Stimulated activated CD4-positive, alpha-beta T cell treated with anti-CD3 and anti-CD28 coated beads, Interleukin-12 subunit alpha, Interleukin-12 subunit beta, amount 100 ng/mL, for 4 hours (primary cell): ENCODE results near the gene SYTL1.

Source experiments
- DNase-seq: peaks from one replicate; pipeline ENCODE4 v3.0.0-alpha.2; 2020

SYTL1 gene

DNA sequence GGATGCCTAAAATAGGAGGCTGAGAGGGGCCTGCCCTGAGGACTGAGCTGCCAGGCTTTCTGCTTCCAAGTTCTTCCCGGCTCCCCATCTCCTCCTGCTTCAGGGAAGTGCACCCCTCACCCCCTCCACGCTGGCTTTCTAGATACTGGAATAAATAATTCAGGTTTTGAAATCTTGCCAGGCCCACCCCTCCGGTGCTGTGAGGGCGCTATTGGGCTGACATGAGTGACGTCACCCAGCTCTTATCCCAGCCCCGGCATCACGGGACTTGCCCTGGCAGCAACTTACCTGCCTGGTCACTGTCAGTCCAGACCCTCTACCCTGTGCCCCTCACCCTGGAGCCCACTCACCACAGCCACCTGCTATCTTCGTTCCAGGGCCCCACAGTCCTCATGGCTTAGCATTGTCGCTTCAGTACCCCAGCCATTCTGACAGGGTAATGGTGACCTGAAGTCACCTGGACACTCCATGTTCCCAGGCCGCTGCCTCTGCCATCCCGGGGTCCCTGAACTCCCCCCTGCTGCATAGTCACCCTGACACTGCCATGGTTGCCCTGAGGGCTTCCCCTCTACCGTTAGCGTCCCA lies 49.8 kb downstream of the SYTL1 start:
- no peak for DNase-seq

DNA sequence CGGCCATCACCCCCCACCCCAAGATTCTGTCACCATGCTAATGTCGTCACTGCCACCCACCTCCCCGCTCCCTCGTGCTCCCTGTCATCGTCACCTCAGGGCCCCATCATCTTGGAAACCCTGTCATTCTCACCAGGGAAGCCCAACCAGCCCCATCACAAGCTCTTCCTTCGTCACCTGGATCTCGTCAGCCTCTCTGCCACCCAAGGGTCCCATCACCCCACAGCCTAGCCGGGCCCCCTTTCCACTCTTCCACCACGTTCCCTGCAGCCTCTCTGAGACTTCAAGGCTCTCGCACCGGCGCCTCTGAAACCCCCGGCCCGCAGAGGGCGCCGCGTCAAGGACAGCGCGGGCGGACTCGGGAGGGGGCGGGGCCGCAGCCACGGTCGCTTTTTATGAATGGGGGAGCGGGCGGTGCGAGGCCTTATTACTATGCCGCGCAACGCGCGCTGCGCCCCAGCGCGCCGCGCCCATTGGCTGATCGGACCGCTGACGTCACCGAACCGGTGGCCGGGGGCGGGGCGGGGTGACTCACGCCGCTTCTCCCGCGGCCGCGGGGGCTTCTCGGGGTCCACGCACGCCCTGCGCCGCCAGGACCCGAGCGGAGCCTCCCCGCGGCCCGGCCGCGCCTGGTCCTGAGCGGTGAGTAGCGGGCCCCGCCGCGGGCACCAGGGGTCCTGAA lies 50.4 kb downstream of the SYTL1 start, which contains the start of gene GPR3:
GPR3 (plus strand) TSS at position 527 of the 682 bp plus-strand sequence. CDS start 1,177 bp downstream, outside the sequence.
- DNase-seq = peak; percentile 94

DNA sequence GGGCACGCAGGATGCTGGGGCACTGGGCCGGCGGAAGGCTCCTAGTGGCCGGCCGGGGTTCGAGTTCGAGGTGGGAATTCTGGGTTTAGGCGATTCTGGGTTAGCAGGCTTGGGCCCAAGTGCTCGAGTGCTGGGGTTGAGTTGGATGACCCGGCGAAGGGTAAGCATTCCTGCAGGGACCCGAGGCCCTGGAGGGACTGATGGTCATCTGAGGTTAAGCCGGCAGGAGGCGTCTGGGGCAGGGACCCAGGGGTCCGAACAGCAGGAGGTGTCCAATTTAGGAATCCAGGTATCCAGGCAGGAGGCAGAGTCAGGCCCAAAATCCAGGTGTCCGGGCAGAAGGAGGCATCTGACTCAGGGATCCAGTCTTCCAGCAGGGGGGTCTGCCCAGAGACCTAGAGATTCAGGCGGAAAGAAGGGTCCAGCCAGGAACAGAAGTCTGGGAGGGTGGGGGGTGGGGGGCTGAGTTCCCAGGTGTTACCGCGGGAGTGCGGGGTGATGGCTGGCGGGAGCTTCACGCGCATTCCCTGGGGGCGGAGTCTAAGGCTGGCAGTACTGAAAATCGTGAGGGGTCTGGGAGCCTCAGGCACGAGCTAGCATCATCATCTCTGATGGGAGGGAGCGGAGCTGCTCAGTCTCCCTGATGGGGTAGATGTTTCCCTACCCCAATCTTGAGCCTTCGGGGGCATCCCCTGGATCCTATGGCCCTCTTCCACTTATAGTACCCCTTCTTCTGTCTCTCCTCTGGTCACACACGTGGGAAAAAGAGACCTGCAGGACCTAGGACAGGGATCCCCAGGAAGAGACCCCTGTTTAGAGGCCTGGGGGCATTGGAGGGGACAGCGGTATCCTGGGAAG lies 51.2 kb downstream of the SYTL1 start:
- DNase-seq = no peak

- DNase-seq = no peak
Observed at GRCh38 chr1:27393641-27394281, 51.9 kb downstream of the SYTL1 start.

- DNase-seq = no peak
Observed at GRCh38 chr1:27394282-27394658, 52.4 kb downstream of the SYTL1 start.

DNA sequence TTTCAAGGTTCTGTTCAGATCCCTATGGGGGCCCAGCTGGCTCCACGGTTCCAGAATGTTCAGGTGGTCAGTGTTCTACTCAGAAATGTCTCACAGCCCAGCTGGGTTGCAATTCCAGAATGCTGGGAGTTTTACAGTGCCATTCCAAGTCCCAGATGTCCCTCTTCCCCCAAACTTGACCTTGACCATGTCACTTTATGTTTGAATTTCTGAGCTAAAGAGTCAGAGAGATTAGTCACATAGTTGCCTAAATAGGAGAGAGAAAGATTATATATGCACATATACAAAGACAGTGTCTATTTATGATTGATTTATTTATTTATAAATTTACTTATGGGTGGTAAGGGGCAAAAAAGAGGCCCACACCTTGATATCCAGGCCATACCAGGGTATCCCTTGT lies 53.1 kb downstream of the SYTL1 start:
- DNase-seq = no peak

DNA sequence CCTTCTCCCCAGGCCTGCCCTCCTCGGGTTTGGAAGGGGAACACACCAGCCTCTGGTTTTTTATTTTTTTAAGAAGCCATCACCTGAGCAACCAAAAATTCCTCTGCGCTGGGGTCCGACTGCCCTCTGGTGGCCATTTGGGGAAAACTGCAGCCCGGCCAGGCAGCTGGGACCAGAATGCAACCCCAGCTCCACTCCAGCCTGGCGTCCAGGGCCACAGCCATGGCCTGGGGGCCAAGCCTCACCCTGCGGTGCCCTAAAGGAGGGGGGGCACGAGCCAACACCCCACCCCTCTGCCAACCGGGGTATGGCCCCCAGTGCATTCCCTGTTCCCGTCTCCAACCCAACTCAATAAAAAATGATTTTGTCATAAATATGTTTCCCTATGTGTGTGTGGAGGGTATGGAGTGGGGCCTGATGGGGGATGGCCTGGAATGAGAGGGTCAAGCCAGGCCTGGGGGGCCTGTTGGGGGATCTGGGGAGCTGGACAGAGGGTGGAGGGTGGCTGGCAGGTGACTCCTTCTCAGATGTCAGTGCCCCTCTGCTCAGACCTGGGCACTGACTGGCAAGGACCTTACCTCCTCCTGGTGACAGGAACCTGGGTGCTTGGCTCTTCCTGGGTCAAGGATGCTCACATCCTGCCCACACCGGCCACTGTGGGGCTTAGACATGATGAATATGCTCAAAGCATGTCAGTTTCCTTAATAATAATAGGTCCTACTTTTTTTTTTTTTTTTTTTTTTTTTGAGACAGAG lies 53.8 kb downstream of the SYTL1 start:
- peak; percentile 67 for DNase-seq

DNA sequence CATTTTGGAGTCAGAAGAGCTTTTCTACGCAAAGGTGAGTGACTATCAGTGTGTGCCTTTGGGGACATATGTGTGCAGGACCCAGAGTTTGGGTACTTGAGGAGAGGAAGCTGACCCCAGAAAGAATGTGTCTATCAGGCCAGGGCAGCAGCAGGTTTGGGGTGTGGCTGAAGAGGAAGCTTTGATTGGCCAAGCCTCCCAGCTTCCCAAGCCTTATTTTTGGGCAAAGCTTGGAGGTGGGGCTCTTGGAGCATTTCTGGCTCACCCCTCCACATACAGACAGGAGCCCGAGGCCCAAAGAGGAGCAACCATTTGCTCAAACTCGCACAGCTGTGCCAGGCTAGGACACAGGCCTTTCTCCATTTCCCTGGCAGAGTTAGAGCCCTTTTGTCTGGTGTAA lies 55.3 kb downstream of the SYTL1 start:
- no peak for DNase-seq

- no peak for DNase-seq
Observed at GRCh38 chr1:27397749-27398148, 55.9 kb downstream of the SYTL1 start.

- no peak for DNase-seq
Observed at GRCh38 chr1:27398405-27399149, 56.8 kb downstream of the SYTL1 start.

DNA sequence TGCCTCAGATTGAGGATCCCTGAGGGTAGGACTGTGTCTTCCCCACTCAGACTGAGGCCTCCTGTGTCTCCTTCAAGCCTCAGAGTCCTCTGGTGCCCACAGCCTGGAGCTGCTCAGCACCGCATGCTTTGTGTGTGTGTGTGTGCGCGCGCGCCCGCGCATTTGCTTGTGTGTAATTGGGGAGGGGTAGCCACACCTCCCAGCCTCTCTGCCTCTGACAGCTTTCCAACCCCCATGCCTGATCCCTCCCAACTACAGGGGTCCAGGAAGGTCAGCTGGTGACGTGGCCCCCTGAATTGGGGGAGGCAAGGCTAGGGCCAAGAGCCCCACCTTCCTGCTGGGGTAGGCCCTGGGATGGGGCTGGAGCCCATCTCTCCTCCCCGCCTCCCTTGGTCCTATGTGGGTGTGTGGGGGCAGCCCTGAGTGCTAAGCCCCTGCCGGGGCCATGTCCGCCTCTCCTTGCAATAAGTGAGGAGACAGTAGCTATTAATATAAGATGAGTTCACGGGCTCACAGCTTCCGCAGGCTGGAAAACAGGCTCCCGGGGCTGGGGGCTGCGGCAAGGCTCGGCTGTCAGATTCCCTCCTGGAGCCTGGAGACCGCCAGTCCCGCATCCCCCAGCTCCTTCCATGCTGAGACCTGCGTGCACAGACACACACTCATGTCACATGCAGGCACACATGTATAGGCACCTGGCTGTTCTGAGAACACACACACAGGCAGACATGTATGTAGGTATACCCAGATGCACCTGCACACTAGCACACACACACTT lies 57.6 kb downstream of the SYTL1 start:
- DNase-seq = no peak

GRCh38 chr1:27400082-27400962 lies 58.5 kb downstream of the SYTL1 start:
- no peak for DNase-seq

DNA sequence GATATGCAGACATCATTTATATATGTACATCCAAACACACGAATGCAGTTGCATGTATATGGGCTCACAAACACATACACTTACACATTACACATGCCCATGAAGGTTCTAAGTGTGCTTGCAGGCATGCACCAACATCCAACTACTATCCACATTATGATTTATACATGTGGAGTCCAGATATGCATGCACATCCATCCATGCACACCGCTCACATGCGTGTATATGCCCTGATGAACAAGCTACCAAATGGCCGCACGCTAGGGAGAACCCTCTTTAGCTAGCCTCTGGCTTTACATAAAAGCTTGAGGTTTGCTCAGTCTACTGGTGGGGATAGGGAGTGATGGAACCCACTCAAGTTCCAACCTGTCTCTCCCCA lies 59.1 kb downstream of the SYTL1 start:
- DNase-seq = no peak

DNA sequence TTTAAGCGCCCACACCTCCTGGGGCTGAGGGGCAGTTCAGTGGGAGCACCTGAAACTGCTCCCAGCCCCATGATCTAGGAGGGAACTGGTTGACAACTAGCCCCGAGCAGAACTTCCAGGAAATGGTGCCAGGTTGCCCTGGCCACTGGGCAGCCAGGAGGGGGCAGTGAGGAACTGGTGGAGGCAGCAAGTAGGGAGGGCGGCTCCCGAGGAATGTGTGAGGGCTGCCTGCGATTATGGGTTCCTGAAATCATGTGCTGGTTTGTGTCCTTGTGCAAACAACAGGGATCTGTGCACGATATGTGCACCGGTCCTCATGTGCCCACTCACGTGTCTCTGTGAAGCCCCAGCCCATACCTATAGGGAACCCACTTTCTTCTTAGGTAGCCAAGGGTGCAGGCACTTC lies 60.5 kb downstream of the SYTL1 start:
- DNase-seq = no peak

DNA sequence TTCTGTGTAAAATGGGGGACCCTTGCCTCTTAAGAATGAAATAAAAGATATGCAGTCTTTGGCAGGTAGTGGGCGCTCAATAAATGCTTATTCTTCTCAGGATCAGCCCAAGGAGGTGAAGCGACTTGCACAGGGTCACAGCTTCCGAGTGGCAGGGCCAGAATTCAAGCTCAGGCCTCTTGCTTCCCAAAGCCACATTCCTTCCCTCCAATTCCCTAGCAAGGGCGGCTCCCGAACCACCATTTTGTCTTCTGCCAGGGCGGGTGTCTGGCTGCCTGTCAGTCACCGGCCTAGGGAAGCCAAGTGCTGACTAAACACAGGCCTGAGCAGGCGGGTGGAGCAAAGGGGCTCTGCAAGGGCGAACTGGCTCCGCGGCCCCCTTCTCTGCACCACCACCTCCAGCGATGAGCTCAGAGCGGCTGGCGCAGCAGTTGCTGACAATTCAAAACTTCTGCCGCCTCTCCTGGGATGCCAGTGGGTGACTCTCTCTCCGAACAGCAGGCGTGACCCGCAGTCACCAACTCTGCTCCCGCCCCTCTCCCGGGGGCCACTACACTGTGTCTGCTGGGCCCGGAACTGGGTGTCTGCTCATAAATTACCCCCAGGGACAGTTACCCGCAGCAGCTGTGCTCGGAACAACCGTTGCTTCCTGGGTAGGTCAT lies 61.4 kb downstream of the SYTL1 start:
- DNase-seq = no peak
